GM18508 (cell line): ENCODE measurements around the gene FAM163B.

Experiments
- ATAC-seq: cut with Tn5 transposase; IDR thresholded peaks from one replicate; pipeline ENCODE4 v1.9.1; 2021; ENCODE audit warnings: moderate number of reproducible peaks; ENCODE audit not compliant: insufficient read depth, unreplicated experiment

Gene FAM163B

DNA sequence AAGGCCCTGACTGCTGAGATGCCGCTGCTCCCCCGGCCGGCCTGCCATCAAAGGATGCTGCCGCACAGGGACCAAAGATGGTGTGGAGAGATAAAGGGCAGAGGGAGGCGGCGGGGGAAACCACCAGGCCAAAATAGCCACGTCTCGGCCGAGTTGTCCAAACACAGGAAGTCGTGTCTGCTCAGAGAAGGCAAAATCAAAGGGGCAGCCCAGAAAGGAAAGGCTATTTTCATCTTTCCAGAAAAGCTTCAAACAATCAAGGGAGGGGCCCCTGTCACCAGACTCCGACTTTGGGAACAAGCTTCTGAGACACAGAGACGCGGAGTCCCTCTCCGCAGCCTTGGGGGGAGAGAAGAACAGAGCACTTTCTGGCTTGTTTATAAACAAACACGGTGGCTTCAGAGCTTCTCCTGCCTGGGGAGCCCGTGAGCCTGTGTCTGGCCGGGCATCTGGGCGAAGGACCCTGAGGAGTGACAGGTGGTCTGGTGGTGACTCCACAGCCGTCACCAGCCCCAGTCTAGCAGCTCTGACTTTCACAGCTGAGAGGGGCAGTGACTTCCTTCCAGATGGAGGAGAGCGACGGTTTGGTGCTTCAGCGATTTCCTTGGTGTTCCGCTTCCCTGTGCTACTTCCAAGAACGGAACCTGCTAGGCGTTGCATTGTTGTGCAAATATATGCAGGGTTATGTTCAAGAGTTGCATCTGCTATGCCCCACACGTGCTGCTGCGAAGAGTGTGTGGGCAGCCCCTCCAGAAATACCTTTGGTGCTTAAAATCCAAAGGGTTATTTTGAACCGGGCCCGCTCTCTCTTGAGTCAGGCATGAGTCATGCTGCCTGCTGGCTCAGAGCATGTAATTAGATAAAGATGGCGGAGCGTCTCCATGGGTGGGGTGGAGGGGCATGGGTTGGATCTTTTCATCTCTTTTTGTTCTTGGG, 50.7 kb downstream of the FAM163B start:
- no peak for ATAC-seq

DNA sequence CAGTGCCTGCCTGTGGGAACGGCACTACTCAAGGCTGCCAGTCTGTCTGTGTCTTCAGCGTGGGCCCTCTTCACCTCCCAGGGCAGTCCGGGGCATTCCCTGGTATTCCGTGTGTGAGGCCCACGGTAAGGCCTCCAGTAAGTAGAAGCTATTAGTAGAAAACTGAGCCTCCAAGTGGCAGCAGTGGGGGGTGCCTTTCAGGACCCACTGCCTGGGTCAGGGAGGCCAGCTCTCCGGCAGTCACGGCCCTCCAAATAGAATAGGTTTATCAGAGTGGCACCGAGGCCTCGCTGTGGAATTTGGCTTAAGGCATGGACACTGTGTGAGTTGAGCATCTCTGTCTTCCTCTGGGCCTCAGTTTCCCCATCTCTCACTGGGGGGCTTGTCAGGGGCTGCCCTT, 51.6 kb downstream of the FAM163B start:
- no peak for ATAC-seq

DNA sequence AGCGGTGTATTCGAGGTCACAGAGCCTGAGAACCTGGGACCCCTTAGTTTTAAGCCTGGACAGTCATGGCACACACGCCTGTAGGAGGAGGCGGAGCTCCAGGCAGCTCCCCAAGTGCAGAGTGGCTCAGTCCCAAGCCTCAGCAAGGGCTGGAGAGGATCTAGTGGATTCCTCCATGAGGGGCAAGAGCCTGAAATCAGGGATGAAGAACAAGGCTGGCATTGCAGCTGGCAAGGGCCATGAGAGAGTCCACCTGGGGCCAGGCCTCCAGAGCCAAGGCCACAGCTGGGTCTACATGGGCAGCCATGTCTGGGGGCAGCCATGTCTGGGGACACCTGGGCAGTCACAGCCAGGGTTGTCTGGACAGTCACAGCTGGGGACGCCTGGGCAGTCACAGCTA, 52.8 kb downstream of the FAM163B start:
- no peak for ATAC-seq

DNA sequence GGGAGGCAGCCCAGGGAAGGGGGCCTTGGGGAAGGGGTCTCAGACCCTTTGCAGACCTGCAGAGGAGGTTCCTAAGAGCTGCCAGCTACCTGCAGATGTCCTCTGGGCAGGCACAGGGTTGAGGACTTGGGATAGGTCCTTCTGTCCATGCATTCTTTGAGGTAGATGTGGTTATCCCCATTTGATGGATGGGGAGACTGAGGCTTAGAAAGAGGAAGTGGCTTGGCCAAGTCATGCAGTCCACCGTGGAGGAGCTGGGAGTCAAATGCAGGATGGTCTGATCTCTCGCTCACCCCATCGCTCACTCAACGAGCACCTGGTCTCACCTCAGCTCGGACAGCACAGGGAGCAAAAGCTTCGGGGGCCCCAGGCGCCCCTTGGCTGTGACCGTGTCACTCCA, 54.5 kb downstream of the FAM163B start:
- ATAC-seq = no peak

DNA sequence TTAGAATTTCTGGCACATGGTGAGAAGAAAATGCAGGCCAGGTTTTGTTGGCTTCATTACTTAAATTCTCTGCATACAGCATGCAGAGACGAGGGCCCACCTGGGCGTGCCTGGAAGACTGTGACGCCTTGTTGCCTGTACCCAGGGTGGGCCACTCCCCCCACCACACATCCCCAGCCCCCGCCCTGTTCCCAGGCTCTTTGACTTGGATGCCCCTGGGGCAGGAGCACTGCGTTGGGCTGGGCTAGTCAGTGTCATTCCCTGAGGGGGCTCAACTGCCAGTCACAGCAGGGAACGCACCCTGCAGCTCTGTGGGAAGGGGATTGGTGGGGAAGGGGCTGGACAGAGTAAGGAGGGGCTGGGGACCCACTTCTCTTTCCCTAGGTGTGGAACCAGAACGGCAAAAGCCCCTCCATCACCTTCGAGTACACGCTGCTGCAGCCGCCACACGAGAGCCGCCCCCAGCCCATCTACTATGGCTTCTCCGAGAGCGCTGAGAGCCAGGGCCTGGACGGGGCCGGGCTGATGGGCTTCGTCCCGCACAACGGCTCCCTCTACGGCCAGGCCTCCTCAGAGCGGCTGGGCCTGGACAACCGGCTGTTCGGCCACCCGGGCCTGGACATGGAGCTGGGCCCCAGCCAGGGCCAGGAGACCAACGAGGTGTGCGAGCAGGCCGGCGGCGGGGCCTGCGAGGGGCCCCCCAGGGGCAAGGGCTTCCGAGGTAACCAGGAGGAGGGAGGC, 55.0 kb downstream of the FAM163B start:
- ATAC-seq = no peak

DNA sequence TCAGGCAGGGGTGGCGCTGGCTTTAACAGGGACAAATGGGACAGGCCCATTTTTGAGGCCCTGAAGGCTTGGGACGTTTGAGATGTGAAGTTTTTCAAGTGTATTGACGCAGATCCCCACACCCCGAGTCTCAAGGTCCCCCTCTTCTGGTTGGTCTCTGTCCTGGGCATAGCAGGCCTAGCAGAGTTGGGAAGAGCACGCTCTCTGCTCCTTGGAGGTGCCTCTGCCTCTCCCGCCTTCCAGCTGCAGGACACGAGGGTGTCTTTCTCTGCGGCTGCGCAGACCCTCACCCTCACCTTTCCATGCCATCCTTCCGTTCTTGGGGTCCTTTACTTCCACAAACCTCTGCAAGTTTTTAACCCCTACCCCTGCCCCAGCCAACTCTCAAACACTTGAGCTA, 56.1 kb downstream of the FAM163B start:
- no peak for ATAC-seq

DNA sequence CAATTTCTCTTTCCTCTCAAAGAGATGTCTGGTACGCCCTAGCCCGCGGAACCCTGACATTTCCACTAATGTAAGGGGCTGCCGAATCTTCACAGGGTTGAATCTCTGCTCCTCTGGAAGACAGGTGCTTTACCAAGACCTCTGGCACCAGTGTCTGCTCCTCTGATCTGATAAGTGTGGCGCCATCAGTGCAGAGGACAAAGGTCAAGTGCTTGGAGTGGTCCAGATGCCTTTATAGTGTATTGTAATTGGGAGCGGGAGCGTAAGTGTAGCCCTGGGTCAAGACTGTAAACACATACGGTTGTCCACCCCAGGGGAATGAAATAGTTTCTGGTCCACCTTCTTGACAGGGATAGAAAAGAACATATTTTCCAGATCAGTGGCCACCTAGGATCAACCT, 57.0 kb downstream of the FAM163B start:
- no peak for ATAC-seq

DNA sequence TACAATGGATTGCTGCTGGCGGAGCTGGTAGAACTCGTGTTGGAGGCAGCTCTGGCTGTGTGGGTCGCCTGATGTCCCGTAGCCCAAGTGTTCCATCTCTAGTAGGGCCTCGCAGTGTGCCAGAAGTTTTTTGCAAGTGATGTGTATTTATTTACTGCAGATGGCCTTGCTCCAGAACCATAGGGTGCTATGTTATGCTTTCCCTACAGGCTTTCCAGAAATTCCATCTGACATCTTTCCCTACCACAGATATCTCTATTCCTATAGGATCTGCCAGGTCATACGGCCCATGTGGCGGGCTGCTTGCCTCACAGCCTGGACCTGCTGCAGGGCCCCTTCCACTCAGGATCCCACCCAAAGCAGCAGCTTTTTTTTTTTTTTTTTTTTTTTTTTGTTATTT, 57.7 kb downstream of the FAM163B start:
- no peak for ATAC-seq

DNA sequence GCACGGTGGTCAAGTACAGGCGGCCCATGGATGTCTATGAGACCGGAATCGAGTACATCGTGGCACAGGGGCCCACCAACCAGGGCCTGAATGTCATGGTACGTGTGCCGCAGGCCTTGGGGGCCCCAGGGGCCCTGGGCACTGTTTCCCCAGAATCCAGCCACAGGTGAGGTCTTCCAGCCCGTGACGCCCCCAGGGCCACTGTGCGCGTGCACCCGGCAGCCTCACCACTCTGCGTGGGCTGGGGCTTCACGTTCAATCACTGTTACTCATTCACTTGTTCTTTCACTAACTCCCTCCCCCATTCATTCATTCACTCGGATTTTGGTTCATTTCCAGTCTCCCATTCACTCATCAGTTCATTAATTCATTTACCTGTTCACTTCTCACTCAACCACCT, 62.1 kb downstream of the FAM163B start:
- ATAC-seq = no peak

DNA sequence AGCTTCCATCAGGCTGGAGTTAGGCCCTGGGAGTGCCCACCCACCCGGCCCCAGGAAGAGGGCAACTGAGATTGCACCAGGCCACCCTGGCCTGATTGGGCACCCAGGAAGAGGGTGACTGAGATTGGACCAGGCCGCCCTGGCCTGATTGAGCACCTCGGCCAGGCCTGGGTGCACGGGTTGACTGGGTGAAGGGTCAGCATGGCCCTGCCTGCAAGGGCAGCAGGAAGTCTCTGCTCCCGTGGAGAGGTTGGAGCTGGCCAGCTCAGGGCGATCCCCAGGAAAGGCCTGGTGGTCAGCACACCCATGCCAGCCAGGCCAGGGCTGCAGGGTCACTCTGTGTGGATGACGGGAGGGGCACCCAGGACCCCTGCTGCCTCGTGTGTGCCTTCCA, 62.9 kb downstream of the FAM163B start:
- no peak for ATAC-seq

DNA sequence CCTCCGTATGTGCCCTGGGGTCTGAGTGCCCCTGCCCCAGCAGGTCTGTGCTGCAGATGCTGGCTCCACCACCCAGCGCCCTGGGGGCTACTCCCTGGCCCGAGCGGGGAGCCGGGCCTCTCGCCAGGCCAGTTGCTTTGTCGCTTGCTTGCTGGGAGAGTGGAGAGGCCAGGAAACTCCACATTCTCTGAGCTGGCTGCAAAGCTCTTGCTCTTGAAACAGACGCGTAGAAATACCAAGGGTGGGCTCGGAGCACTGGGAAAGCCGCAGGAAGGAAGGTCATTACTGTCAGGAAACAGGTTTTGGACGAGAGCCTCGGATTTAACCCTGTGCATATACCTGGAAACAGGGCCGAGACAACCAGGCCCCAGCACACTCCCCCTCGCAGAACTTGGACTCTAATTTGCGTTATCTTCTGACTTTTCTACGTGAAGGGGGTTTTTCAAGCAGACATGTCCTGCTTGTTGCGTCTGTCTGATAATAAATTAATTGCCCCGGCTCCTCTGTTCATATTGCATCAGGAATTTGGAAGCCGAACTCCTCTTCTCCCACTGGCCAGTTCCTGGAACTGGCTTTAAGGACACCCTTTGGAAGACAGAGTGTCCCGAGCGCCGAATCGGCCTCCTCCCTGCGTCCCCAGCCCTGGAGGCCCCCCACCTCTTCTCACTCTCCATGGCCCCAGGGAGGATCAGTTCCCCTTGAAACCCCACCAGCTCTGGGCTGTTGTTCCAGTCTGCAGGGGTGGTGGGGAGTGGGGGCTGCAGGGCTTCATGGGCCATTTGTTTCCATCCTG, 63.5 kb downstream of the FAM163B start:
- no peak for ATAC-seq

DNA sequence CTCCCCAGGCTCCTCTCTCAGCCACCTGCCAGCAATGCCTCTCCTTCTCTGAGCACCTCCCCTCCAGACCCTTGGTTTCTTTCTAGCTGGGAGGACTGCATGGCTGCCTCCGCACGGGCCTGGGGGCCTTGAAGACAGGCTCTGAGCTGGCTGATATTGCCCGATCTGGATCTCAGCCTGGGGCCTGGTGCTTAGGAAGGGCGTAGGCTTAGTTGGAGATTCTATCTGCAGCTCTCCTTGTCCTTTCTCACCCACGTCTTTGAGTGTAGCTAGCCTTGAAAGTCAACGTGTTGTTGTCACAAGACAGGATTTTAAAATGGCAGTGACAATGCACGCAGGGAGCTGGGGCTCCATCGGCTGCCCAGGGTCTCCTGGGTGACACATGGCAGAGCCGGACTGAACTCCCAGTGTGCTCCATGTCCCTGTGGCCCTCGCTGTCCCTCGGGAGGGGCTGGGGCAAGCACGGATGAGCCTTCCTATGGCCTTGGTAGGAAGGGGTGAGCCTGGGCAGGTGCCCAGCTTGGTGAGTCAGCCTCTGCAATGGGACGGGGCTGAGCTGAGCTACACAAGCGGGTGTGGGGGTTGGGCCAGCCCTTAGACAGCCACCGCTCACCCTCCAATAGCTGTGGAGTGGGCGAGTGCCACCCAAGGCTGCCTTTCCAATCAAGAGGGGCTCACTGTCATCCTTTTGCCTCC, 65.3 kb downstream of the FAM163B start:
- no peak for ATAC-seq

DNA sequence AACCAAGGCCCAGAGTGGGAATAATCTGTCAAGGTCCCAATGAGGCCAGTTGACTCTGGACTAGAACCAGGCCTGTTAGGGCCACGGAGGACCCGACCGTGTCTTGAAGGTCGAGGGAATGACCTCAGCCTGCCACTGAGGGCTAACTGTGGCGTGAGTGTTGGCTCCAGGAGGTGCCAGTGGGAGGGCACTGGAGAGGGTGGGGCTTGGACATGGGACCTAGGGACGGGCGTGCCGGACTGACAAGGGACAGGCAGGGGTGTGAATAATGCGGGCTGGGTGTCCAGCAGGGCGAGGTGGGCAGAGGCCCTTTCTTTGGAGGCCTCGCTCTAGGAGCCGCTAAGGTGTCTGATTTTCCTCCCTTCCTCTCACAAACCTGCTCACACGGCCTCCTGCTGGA, 67.2 kb downstream of the FAM163B start:
- ATAC-seq = no peak

DNA sequence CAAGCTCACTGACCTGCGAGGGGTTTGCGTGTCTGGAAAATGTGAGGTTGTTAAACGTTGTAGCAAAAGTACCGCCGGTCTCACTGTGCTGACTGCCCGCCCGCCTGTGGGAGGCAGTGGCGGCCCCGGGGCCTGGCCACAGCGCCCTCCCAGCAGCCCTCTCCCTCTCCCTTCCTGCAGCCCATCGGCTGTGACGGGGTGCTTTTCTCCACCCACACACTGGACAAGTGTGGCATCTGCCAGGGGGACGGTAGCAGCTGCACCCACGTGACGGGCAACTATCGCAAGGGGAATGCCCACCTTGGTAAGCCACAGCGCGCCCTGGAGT, 68.5 kb downstream of the FAM163B start:
- no peak for ATAC-seq

DNA sequence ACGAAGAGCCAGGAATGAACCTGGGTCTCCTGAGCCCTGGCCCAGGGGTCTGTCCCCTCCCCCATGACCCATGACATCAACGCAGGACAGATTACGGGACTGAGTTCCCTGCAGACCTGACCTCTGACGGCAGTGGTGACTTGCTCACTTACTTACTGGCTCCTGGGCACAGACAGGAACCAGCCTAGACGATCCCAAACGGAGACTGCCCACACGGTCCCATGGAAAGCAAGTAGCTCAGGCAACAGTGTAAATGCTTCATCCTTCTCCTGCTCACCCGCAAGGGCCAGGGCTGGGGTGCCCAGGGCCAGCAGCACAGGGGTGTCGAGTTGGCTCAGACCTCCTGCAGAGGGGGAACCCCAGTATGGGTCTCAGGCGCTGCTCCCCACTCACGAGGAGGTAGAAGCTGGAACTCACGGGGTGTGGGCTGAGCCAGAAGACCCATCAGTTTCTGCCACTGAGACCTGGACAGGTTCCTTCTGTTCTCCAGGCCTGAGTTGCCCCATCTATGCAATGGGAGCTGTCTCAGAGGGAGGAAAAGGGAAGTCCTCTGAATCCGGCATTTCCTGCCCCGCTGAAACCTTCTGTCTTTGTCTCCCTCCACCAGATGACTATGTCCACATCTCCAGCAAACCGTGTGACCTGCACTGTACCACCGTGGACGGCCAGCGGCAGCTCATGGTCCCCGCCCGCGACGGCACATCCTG, 69.0 kb downstream of the FAM163B start:
- ATAC-seq = no peak

DNA sequence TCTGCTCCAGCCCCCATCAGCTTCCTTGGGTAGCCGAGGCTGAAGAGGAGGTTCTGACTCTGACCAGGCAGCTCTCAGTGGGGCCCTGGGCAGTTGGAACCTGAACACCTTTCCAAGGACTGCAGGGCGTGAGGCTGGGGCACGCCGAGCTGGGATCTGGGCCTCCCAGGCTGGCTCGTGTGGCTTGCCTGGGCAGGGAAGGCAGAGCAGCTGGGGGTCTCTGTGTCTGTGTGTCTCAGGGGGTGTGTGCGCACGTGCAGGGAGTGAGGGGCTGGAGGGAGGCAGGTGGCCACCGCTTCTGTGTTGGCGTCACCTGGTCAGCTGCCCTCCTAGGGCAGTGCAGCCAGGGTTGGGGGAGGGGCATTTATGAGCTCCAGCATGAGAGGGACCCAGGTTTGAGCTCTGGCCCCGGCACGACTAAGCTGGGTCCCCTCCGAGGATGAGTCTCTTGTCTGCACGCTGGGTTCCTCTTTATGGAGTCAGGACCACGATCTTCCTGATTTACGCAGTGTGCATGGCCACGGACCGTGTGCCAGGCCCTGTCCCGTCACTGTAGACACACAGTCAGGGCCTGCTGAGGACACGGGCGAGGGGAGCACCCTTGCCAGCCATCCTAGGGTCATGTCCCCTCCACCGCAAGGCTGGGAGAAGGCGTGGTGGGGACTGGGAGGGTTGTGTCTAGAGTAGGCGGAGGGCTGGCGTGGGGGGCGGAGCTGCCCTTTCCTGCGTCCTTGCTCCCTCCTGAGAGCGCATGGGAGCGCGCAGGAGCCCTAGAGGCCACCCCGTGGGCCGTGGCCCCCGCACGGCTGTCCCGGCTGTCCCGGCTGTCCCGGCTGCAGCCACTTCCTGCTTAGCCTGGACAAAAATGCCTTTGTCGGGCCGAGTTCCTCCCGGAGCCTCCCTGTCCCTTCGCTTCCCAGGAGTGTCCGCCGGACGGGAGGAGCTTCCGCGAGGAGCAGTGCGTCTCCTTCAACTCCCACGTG, 70.0 kb downstream of the FAM163B start:
- no peak for ATAC-seq

DNA sequence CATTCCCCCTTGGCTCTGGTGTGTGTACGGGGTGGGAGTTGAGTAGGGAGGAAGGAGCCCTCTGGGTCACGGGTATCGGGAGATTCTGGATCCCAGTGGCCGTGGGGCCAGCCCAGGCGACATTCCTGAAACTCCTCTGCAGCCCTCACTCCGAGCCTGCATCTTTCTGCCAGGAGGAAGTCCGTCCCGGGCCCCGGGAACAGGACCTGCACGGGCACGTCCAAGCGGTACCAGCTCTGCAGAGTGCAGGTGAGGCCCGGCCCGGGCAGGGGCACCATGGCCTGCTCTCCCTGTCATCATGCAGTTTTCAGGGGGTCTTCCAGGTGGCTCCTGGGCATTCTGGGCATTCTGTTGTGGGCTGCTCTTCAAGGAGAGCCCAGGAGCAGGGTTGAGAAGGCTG, 71.0 kb downstream of the FAM163B start:
- no peak for ATAC-seq

DNA sequence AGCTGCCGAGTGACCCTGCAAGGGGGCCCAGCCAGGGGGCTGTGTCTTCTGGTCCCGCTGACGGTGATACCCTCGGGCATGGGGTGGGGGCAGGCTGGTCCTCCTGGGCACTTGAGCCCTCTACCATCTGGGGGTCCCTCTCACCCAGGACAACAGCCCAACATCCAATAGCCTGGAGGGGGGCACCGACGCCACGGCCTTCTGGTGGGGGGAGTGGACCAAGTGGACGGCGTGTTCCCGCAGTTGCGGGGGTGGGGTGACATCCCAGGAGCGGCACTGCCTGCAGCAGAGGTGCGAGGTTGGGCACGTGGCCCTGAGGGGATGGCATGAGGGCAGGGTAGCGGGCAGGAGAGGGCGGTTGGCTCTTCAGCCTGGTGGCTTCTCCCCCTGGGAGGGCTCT, 71.9 kb downstream of the FAM163B start:
- no peak for ATAC-seq

DNA sequence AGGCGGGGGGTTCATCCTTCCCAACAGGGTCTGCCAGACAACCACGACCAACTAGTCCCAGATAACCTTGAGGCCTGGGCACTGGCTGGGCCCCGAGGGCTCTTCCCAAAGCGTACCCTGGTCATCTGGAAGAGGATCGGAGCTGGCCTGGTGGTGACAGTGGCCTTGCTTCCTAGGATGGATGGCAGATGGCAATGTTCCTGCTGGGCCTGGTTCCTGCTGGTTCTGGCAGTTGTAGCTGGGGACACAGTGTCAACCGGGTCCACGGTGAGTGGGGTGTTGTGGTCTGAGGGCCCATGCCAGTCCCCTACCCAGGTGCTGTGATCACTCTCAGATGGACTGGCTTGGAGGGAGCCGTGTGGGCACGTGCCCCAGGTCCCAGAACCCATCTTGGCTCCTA, 72.7 kb downstream of the FAM163B start:
- ATAC-seq = no peak
